ENCODE measurements around the gene BCAS3.

BCAS3 gene

DNA sequence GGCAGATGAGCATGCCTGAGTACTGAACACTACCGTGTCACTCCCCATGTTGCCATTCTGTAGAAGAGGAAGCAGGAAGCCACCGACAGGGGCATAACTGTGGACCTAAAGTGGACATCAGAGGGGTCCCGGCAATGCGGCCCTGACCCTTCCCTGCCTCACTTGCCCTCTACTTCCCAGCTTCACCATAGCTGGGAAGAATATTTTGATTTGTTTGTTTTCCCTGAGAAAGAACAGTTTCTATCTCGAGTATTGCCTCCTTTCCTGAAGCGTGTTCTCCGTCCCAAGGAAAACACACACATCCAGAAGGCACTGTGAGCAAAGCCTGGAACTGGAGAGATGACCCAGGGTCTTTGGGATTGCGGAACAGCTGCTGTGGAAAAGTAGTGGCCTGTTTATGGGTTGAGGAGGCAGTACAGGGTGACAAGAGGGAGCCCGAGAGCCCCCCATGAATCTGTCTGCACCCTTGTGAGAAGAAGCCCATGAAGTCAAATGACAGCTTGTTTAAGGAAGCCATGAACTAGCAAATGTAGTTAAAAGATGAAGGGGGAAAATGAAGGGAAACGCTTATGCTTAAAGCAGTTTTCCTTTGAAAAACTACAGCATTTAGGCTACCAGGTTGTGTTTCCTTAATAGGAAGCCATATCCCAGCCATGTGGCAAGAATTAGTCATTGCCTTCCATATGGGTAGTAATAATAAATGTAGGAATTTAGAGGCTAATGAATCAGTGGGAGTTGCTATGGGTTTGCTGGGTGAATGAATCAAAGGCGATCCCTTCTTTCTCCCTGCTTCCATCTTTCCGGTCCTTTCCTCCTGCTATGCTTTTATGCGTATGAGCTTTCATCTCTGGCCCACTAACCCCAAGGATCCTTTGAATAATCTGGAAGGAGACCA, 632.0 kb downstream of the BCAS3 start:
- no peak for DNase-seq (ENCODE audit: low read depth in 2 of 2, low spot score in 1 of 2)

DNA sequence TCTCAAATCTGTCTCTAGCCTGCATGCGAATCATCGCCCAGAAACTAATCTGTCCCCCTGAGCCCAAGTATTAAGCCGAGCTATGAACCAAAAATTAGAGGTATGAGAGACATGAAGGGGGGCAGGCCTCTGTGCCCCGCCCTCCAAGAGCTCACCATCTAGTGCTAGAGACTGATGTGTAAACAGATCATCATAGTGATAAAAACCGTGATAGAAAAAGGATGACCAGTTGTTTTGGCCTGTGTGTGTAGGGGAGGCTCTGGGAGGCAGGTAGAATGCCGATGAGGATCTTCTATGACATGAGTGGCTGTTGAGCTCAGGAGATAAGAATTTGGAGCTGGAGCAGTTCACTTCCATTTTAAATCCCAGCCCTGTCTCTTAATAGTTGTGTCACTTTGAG, 632.9 kb downstream of the BCAS3 start:
- DNase-seq (ENCODE audit: low read depth in 2 of 2, low spot score in 1 of 2), result no peak

DNA sequence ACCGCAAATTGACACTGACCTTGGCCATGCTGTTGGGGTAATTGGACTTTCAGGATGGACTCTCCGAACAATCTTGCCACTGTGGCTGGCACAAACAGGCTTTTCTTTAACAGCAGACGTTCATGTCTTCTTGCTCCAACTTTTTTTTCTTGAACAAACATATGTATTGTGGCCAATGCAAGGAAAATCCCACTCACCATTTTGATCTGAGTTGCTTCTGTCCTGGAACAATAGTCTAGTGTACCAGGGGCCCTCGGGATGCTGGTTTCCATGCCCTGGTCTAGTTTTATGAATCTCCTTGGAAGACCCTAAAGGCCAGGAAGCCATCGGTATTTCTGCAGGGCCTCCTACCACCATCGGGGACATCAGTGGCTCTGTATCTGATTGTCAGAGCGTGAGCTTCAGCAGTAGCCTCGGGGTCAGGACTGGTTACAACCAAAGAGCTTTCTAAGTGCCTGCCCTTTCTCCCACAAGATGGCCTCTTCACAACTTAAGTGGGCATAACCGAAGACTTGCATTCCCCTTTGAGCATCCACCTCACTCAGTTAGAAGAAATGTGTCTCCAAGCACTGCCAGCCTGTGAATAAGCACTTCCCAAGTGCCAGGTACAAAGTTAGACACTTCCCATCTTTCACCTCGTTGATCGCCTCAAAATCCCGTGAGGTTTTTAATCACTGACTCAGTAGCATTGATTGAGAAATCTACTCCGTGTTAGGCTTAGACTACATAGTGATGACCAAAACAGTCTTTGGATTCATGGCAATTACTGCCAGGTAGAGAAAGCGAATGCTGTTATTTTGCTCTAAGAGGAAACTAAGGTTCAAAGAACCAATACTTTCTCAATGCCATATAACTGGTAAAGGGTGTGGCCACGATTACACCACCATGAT, 635.0 kb downstream of the BCAS3 start:
- DNase-seq (ENCODE audit: low read depth in 2 of 2, low spot score in 1 of 2), result no peak

DNA sequence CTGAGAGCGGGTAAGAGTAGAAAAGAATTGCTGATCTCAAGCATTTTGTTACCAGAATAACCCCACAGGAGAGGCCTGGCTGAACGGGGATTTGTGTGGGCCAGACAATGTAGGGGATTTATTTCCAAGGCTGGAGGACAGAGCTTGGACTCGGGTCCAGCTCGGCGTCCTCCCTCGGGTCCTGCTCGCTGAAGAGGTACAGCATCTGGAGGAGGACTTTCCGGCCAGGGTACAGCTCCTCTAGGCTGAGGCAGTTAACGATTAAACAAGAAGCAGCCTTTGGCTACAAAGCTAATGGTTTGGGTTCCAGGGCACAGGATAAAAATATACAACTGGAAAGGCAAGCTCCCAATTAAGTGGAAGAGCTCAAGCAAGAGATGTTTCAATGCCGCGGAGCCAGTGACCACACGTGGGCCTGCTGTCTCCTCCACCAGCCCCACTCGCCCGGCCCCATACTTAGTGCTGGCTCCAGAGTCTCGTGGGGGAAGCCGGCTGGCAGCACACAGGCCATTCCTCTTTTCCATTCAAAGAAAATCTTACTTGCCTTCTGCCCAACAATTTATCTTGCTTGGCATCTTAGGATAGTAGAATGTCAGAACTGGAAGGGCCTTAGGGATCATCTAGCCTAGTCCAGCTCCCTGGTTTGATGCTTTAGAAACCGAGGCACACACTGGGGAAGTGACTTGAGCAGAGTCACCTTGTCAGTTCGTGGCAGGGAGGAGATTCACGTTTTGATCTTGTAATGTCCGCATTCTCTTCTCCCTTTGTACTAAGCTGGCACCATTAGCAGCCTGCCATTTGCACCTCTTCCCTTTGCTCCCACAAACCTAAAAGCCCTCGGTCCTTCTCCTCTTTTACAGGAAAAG, 636.0 kb downstream of the BCAS3 start:
- no peak for DNase-seq (ENCODE audit: low read depth in 2 of 2, low spot score in 1 of 2)

DNA sequence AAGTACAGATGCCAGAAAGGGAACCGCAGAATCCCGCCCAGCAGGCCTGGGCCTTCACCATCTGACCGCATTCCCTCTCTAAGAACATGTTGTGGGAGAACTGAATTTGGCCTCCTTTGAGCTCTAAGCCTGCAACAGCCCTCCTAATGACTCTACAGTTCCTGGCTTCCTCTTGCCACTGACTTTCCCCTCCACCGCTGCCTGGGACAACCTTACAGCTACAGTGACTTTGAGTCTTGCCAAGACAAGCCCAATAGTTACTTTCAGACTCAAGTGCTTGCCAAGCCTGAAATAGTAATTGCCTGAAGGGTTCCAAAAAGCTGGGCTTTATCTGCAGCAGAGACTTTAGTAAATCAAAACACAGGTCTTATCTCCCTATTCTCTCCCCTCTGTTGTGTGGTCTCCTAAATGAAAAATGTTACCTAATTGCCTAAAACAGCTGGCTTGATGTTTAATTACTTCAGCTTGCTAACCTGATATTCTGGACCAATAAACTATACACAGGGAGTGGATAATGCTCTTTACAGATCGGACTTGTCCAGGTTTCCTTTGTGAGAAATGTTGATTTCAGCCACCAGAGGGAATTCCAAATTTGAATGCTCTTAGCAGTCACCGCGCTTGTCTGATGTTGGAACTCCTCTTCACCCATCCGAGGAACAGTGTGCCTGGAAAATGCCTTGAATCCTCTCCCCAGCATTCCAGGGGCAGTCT, 636.9 kb downstream of the BCAS3 start:
- DNase-seq (ENCODE audit: low read depth in 2 of 2, low spot score in 1 of 2), result no peak

DNA sequence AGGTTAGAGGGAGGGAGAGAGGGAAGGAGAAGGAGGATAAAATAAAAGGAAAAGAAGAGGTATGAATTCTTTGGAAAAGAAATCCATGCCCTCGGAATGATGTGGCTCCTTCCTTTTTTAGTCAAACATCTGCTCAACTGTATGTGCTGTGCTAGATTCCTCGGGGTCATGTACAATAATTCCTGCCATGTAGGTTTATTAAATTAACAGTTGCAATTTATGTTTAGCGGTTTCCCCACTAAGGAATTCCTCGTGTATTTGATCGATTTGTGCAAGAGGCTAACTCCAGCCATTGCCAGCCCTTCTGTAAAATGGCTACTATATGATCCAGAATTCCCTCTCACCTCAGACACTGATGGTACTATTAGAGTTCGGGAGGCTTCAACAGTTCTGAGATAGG, 639.0 kb downstream of the BCAS3 start:
- no peak for DNase-seq (ENCODE audit: low read depth in 2 of 2, low spot score in 1 of 2)

DNA sequence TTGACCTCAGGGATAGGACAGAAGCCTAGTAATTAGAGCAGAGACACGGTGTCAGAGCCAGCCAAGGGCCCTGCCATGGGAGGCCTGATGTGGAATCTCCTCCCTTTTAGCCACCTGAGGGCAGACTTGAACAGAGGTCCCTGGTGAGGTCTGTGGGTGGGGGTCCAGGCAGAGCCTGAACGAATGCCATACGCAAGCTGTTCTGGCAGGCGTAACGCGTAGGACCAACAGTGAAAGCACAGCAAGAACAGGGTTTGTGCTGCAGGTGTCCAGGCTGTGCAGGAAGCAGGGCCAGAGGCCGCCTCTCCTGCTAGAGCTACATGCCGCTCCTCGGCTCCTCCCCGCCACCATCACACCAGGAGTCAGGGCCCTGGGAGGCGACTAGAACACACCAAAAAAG, 640.1 kb downstream of the BCAS3 start:
- DNase-seq (ENCODE audit: low read depth in 2 of 2, low spot score in 1 of 2), result no peak

DNA sequence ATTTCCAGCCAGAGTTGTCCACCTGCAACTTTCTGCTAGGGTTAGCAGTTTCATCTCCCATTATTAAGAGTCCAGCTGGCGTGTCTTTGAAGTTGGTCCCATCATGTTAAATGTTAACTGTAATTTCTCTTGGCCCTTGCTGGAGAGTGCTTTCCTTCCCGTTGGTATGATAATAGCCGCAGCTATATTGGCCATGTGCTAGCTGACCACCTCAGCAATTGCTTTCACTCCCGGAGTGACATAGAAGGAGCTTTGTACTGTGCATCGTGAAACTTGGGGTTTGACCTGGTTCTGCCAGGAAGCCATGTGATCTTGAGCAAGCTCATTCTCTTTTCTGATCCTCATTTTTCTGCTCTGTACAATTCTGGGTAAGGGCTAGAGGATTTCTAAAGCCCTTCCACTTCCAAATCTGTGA, 641.0 kb downstream of the BCAS3 start:
- DNase-seq (ENCODE audit: low read depth in 2 of 2, low spot score in 1 of 2), result no peak

DNA sequence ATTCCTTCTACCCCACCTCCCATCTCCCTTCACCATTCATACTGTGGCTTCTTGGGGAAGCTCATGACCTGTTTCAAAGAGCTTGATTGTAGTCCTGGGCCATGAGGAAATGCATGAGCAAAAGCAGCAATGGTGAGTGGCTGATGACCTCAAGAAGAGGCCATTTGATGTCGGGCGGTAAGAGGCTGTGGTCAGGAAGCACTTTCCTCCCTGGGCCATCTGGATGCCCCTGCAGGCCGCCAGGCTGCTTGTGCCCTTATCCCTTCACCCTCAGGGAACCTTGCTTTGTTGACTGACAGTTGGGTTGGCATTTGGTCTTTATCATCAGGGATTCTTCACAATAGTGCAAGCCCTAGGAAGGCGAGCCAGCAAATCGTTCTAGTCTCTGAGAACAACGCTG, 643.7 kb downstream of the BCAS3 start:
- no peak for DNase-seq (ENCODE audit: low read depth in 2 of 2, low spot score in 1 of 2)

DNA sequence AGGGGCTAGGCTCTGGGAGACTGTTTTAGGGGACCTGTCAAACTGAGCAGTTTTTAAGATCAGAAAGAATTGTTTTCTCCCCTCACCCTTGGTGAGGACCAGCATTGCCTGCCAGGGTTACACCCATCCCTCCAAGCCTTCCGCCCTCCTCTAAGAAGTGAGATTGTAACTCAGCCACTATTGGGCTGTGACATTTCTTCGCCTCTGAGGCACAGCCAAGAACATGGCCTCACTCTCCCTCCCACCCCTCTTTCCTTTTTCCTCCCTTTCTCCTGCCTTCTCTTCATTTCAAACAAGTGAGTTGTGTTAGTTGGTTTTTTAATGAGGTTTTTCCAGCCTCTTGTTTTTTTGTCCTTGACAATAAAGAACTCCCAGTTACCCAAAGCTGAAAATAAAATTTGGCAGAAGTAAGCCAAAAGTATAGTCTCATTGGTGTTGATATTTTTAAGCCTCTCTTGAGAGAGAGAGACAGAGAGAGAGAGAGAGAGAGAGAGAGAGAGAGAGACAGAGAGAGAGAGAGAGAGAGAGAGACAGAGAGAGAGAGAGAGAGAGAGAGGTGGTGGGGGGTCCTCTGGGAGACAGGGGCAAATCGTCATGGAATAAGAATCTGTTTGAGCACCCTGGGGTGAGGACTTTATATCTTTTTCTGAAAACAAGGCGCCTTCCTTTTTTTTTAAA, 644.8 kb downstream of the BCAS3 start:
- DNase-seq (ENCODE audit: low read depth in 2 of 2, low spot score in 1 of 2), result no peak

DNA sequence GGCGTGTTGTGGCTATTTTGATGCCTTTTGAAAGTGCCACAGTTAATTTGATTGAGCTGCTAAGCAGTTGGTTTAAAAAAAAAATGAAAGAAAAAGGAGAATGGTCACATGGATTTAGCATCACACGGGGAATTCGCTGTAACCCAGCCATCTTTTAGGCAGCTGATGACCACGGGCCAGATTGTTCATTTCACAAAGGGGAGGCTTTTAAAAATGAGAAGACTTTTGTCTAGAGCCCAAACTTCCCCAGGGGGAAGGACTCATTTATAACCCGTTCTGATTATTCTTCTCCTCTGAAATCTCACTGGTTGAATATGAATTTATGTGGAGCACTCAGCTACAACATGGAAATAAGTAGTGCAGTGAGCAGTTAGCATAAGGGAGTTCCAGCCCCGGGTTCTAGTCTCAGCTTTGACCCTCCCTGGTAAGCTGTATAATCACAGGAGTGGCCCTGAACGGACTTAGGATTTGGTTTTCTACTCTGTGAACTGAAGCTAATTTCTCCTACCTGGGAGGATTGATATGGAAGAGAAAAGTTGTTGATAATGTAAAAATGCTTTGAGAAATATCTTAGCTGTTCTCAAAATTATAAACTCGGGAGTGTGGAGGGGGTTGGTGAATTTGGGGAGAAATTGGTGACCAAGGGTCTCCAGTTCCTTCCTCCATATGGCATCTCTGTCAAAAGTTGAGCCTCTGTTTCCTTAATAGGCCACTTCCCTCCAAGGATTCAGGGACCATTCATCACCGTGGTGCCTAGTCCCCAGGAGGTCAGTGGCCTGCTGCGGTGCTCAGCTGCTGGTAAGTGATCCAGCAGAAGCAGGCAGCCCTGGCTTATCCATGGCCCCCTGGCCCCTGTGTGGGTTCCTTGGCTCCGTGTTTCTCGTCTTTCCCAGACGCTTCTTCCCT, 645.6 kb downstream of the BCAS3 start:
- no peak for DNase-seq (ENCODE audit: low read depth in 2 of 2, low spot score in 1 of 2)

DNA sequence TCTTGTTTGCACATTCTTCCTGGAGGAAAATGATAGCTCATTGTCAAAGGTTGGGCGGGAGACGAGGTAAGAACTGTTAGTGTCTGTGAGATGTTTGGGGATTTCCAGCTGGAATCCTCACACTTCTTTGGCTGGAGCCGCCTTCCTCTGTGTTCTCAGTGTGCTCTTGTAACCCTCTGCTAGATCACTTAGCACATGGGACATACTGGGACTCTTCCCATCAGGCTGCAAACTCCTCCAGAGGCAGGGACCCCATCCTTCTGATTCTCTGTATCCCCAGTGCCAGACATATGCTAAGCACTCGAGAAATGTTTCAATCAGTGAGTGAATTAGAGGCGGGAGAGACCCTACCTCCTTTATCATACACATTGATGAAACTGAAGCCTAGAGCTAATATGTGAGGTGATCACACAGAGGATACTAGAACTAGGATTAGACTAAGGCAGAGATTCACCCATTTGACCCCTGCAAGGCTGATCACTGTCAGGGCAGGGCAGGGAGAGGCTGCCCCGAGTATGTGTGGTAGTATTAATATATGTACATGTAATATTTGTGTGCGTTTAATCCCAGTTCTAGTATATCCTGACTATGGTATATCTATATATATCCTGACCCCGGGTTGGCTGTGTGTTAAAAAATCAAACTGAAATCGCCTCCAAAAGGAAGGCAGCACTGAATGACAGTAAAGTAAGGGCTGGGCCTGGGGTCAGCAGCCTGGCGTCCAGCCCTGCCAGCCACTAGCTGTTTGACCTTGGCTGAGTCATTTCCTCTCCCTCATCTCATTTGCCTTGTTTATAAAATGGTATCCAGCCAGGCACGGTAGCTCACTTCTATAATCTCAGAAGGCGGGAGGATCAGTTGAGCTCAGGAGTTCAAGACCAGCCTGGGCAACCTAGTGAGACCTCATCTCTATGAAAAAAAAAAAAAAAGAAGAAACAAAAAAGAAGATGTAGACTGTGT, 646.5 kb downstream of the BCAS3 start:
- DNase-seq (ENCODE audit: low read depth in 2 of 2, low spot score in 1 of 2), result no peak

DNA sequence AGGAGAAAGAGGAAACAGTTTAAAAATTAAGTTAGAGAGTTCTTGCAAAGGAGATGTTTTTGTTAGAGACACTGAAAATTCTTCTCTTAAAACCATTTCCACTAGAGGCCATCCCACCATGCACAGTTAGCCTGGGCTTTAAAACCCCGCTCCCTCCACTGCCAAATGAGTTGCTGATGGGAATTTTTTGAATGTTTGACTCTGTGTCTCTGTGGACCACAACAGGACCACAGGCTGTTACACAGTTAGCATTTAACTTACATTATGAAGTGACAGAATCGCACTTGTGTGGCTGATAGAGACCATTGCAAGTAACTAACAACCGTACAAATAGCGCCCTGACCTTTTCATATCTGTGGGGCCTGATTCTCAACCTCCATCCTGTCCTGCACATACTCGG, 647.3 kb downstream of the BCAS3 start:
- no peak for DNase-seq (ENCODE audit: low read depth in 2 of 2, low spot score in 1 of 2)

DNA sequence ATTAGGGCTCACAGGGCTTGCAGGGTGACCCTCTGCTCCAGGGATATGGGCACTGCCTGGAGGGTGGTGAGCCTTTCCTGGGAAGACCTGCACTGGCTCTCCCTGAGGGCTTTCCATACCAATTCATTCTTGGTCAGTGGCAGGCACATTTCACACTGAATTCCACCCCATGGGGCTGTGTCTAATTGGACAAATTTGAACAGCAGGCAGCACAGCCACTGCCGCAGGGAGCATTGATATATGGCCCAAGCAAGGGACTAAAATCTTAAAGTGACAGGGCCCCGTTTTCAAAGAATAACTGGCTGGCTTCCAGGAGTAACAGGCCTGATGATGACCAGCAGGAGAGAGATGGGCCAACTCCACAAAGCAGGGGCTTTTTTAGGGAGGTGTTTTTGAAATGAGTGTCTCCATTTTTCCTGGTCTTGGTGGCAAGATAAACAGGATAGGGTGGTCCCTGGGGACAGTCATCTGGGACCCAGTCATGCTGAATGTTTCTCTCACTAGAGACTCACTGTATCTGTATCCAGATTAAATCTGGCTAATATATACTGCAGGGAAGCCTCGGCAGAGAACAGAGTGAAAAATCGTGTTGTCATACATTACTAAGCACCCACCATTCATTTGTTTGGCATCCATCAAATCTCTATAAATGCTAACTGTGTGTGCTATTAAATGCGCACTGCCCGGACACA, 647.9 kb downstream of the BCAS3 start:
- DNase-seq (ENCODE audit: low read depth in 2 of 2, low spot score in 1 of 2), result no peak

DNA sequence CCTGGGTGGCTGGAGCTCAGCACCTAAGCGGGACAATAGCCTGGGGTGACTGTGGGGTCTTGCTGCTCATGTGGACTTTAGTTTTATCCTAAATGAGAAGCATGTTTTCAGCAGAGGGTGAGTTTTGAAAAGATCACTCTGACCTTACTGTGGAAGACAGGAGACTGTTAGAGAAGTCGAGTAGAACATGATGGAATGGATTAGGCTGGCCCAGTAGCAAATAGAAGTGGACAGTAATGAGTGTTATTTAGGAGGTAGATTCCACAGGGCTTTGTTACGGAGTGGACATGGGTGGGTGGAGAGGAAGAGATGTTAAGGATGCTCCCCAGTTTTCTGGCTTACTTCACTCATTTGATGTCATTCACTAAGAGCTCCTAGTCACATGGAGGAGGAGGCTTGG, 648.7 kb downstream of the BCAS3 start:
- DNase-seq (ENCODE audit: low read depth in 2 of 2, low spot score in 1 of 2), result no peak

DNA sequence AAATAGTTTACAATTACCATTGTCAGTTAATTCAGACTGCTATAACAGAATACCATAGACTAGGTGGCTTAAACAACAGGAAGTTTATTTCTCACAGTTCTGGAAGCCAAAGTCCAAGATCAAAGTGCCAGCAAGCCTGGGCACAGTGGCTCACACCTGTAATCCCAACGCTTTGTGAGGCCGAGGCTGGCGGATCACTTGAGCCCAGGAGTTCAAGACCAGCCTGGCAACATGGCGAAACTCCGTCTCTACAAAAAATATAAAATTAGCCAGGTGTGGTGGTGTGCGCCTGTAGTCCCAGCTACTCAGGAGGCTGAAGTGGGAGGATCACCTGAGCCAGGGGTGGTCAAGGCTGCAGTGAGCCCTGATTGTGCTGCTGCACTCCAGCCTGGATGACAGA, 650.7 kb downstream of the BCAS3 start:
- no peak for DNase-seq (ENCODE audit: low read depth in 2 of 2, low spot score in 1 of 2)

Measured in stimulated activated CD8-positive, alpha-beta memory T cell treated with anti-CD3 and anti-CD28 coated beads, Interleukin-4, amount 100 ng/mL, for 1 hour (primary cell).